Astrocyte (in vitro differentiated cells and primary cell): ENCODE results near the gene CD34.

ENCODE experiments used
- EZH2 ChIP-seq: IDR thresholded peaks from 2 replicates; pipeline ENCODE4 v1.6.1; 2012; ENCODE audit warnings: mild to moderate bottlenecking, low read length, inconsistent platforms; ENCODE audit not compliant: insufficient read depth
- TF ChIP-seq, protein P1 (sequence below): IDR thresholded peaks from 2 replicates; pipeline ENCODE4 v1.5.1; 2011; ENCODE audit warnings: low read depth, mild to moderate bottlenecking, inconsistent platforms, low read length, moderate library complexity; ENCODE audit not compliant: insufficient read depth

- TF ChIP-seq, protein P1, sequence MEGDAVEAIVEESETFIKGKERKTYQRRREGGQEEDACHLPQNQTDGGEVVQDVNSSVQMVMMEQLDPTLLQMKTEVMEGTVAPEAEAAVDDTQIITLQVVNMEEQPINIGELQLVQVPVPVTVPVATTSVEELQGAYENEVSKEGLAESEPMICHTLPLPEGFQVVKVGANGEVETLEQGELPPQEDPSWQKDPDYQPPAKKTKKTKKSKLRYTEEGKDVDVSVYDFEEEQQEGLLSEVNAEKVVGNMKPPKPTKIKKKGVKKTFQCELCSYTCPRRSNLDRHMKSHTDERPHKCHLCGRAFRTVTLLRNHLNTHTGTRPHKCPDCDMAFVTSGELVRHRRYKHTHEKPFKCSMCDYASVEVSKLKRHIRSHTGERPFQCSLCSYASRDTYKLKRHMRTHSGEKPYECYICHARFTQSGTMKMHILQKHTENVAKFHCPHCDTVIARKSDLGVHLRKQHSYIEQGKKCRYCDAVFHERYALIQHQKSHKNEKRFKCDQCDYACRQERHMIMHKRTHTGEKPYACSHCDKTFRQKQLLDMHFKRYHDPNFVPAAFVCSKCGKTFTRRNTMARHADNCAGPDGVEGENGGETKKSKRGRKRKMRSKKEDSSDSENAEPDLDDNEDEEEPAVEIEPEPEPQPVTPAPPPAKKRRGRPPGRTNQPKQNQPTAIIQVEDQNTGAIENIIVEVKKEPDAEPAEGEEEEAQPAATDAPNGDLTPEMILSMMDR: no peak
- TF ChIP-seq EZH2: no peak
These were observed 8.4 kb downstream of the CD34 start for GRCh38 chr1:207902566-207902965.
